Hematopoietic multipotent progenitor cell treated with erythropoietin and hydrocortisone succinate and interleukin-3 and kit ligand, for 6 days (in vitro differentiated cells): Measurements from ENCODE around the gene GMPR.

Experiments
- DNase-seq: peaks from one replicate; pipeline ENCODE4 v3.0.0-alpha.2; 2015

Gene GMPR

DNA sequence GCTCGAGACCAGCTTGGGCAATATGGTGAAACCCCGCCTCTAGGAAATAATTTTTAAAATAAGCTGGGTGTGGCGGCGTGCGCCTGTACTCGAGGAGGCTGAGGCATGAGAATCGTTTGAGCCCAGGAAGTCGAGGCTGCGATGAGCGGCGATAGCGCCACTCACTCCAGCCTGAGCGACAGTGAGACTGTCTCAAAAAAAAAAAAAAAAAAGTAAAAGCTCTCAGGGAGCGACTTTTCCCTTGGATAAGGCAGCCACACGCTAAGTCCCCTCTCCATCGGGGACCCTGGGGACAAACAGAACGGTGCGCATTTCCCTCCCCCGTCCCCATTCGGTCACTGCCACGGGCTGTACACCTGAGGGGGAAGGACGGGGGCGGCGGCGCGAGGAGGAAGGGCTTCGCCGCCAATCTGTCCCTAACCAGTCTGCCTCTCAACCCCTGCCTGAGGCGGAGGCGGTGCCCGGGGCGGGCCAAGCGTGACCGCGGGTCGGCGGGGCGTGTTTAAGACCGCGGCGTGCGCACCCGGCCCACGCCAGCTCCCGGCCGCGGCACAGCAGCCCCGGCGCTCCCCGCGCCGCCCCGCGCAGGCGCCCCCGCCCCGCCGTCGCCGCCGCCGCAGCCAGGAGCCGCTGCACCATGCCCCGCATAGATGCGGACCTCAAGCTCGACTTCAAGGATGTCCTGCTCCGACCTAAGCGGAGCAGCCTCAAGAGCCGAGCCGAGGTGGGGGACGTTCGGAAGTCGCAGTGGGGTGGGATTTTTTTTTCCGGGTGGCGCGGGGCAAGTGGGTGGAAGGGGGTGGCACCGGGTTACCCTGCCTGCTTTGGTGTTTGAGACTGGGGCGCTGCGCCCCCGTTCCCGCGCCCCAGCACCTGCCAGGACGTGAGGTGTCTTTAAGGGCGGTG is at the start of gene GMPR:
Gene GMPR, plus strand, starts transcription at position 531 of the 906 bp plus-strand sequence. Its CDS starts 107 bp downstream, at position 638.
- DNase-seq, result peak; percentile 93

GRCh38 chr6:16190214-16190613 is 48.2 kb upstream of the GMPR start:
- no peak for DNase-seq

DNA sequence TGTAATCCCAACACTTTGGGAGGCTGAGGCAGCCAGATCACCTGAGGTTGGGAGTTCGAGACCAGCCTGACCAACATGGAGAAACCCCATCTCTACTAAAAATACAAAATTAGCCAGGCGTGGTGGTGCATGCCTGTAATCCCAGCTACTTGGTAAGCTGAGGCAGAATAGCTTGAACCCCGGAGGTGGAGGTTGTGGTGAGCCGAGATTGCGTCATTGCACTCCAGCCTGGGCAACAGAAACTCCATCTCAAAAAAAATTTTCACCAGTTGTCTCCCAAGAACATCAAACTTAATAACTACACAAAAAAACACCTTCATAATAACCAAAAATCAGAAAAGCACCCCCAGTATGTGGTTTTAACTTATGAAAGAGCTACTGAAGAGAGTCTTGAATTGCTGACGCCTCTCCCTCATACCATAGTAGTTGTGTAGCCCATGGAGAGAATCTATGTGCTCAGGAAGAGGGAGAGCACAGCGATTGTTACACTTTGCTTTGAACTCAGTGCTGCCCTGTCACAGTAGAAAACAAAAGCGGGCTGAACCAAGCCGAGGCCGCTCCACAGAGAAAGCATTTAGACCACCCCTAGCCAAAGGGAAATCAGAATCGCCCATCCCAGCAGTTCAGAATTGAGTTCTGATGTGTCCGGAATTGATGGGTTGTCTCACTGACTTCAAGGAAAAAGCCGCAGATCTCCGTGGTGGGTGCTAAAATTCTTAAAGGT is 42.0 kb upstream of the GMPR start:
- no peak for DNase-seq

DNA sequence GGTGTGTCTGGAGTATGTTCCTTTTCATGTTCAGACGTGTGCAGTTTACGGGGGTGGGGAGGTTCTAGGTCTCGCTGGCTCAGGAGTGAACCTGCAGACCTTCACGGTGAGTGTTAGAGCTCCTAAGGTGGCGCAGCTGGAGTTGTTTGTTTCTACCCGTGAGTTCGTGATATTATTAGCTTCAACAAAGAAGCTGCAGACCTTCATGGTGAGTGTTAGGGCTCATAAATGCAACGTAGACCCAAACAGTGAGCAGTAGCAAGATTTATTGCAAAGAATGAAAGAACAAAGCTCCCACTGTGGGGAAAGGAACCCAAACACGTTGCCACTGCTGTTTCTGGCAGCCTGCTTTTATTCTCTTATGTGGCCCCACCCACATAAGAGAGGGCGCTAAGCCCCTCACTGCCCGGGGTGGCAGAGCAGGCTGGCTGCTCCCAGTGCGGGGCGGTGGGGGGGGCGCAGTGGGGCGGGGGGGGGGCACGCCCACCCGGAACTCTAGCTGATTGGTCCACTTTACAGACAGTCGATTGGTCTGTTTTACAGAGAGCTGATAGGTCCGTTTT is 41.3 kb upstream of the GMPR start:
- DNase-seq, result no peak

GRCh38 chr6:16198061-16198705 is 40.2 kb upstream of the GMPR start:
- no peak for DNase-seq

GRCh38 chr6:16199804-16200203 is 38.6 kb upstream of the GMPR start:
- no peak for DNase-seq

DNA sequence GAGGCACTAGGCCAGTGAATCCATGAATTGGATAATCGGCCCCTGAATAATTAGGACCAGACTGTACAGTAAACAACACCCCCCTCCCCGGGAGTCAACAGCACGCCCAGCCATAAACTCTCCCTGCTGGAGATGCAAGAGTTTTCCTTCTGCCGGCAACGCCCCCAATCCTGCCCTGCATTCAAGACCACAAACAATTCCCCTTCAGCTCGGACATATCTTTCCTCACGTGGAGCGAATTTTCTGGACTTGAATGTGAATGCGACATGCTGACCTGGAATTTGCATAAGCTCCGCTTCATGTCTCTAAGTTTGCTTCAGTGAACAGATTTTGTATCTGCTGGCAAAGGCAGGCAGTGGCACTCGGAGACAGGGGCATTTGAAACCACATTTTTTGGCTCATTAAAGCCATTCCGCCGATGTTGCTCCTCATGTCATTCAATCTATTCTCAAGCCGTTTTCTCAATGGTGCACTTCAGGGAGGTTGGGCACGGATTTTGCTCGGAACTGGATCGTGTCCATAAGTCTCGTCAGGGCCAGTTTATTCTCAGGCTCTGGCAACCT is 38.0 kb upstream of the GMPR start:
- DNase-seq, result no peak

- no peak for DNase-seq
These were observed 36.7 kb upstream of the GMPR start for GRCh38 chr6:16201706-16202105.

DNA sequence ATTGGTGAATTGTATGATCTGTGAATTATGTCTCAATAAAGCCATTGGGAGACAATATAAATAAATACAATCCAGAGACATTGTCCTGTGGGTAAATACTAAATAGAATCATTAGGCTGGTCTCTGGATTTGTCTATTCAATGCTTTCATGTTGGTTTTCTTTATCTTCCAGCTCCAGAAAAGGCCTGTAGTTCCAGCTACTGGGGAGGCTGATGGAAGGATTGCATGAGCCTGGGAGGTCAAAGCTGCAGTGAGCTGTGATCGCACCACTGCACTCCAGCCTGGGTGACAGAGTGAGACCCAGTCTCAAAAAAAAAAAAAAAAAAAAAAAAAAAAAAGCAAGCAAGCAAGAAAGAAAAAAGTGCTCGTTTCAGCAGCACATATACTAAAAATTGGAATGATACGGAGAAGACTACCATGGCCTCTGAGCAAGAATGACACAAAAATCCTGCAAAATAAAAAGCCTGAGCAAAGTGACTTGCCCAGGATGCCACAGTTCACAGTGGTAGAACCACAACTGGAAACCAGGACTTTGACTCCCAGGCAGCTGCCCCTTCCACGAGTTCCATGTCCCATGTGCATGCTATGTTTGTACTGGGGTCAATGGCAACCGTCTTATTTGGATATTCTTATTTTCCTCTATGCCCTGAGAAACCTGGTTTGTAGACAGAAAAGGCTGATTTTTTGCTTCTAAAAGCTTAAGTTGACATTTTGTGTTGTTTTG is 33.6 kb upstream of the GMPR start:
- DNase-seq, result no peak

DNA sequence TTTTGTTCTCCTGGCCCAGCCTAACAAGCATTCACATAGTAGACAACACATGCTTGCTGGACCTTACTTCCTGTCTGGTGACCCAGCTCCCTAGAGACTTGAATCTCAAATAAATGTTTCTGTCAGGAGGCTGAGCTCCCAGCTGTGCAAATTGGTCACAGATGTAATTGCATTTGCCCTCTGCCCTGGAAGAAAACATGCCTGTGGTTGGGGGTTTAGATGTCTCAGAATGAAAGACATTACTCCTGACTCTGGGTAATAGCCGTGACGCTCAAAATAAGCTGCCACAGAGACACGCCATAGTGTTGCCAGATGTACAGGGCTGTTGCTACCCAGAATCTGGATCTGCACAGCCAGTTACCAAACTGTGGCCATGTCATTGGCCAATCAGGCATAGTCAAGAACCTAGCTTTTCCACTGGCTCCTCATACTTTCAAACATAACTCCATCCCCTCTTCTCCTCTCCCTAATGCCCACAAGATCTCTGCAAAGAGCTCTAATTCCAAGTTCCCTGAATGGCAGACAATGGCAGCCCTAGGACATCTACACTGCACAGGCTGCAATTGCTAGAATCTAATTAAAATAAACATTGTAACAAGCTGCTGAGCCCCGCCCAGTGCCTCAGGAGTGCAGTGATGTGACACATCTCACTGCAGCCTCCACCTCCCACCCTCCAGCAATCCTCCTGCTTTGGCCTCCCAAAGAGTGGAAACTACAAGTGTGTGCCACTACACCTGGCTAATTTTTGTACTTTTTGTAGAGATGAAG is 32.8 kb upstream of the GMPR start:
- DNase-seq, result no peak

- DNase-seq, result peak; percentile 79
These were observed 31.8 kb upstream of the GMPR start for GRCh38 chr6:16206595-16207037.

DNA sequence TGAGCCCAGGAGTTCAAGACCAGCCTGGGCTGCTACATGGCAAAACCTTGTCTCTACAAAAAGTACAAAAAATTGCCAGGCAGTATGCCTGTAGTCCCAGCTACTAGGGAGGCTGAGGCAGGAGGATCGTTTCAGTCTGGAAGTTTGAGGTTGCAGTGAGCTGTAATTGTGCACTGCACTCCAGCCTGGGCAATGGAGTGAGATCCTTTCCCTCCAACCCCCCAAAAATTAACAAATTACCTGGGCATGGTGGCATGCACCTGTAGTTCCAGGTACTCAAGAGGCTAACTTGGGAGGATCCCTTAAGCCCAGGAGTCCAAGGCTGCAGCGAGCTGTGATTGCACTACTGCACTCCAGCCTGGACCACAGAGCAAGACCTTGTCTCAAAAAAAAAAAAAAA is 29.4 kb upstream of the GMPR start:
- no peak for DNase-seq

DNA sequence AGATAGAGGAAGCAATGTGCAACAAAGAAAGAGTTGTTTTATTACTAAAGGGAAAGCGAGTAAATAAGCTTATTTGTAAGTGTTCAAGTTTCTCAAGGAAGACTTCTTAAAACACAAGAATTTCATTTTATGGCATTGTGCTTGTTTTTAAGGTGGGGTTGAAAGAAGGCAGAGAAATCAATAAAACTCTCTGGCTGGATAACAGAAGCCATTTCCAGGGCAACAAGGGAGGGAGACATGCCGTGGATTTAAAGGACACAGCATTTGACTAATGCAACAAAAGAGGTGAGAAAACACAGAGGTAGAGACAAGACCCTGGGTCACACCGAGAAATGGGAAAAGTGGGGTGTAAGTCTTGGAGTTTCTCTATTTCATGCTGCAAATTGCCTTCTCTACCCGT is 28.8 kb upstream of the GMPR start:
- no peak for DNase-seq

GRCh38 chr6:16212276-16212675 is 26.1 kb upstream of the GMPR start:
- no peak for DNase-seq

DNA sequence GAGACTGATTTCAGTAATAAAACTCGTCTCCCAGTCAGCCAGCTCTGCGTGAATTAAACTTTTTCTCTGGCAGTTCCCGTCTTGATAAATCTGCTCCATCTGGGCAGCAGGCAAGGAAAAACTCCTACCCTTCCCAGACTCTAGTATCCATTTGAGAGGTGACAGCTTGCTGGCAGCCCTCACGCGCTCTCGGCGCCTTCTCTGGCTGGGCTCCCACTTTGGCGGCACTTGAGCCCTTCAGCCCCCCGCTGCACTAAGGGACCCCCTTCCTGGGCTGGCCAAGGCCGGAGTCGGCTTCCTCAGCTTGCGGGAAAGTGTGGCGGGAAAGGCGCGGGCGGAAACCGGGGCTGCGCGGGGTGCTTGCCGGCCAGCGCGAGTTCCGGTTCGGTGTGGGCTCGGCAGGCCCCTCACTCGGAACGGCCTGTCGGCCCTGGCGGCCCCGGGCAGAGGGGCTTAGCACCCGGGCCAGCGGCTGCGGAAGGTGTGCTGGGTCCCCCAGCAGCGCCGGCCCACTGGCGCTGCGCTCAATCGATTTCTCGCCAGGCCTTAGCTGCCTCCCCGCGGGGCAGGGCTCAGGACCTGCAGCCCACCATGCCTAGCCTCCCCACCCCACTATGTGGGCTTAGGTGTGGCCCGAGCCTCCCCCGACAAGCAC is 21.8 kb upstream of the GMPR start:
- no peak for DNase-seq

DNA sequence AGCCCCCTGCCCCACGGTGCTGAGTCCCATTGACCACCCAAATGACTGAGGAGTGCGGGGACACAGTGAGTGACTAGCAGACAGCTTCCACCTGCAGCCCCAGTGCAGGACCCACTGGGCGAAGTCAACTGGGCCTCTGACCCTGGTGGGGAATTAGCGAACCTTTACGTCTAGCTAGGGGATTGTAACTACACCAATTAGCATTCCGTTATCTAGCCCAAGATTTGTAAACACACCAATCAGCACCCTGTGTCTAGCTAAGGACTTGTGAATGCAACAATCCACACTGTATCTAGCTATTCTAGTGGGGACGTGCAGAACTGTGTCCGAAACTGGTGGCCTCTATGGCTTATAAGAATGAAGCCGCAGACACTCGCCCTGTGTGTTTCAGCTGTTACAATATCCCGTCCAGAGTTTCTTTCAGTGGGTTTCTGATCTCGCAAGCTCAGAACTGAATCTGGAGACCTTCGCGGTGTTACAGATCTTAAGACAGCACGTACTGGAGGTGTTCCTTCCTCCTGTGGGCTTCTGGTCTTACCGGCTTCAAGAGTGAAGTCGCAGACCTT is 21.1 kb upstream of the GMPR start:
- DNase-seq, result no peak

DNA sequence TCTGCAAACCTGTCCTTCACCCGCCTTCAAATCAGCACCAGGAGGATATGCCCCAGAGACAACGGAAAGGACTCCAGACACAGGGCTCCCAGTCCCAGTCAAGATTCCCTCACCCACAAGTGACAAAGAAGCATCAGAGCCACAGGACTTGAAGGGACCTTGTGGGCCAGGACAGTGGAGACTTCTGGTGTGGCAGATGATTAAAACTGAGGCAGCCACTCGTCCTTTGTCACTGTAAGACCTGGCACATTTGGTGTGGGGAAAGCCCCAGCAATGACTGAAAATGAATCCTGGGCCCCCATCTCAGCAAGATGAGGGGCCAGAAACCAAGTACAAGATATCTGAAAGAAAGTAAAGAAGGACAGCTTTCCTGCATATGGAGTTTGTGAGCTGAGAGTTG is 15.6 kb upstream of the GMPR start:
- DNase-seq, result no peak

- no peak for DNase-seq
These were observed 15.0 kb upstream of the GMPR start for GRCh38 chr6:16223362-16223761.

DNA sequence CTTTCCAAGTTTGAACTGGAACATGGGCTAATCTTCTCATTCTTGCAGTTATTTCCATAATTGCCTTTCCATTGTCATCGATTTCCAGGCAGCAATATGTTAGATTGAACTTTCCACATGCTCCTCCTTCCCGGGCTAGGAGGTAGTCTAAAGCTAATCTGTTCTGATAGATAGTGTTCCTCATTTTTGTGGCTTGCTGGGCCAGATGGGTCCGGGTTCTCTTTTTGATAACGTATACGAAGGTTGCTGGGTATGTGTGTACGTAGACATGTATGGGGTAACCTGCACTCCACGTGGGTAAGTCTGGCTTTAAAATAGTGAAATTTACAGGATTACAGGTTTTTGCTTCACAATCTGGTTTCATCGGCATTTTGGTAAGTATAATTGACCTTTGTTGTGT is 14.0 kb upstream of the GMPR start:
- DNase-seq, result peak; percentile 95

DNA sequence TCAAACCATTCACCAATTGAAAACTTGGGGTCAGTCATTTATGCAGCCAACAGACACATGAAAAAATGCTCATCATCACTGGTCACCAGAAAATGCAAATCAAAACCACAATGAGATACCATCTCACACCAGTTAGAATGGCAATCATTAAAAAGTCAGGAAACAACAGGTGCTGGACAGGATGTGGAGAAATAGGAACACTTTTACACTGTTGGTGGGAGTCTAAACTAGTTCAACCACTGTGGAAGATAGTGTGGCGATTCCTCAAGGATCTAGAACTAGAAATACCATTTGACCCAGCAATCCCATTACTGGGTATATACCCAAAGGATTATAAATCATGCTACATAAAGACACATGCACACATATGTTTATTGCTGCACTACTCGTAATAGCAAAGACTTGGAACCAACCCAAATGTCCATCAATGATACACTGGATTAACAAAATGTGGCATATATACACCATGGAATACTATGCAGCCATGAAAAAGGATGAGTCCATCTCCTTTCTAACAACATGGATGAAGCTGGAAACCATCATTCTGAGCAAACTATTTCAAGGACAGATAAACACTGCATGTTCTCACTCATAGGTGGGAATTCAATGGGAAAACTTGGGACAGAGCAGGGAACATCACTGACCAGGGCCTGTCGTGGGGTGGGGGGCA is 13.2 kb upstream of the GMPR start:
- peak; percentile 0 for DNase-seq
